ENCODE data around the gene LRCOL1.

The LRCOL1 gene

DNA sequence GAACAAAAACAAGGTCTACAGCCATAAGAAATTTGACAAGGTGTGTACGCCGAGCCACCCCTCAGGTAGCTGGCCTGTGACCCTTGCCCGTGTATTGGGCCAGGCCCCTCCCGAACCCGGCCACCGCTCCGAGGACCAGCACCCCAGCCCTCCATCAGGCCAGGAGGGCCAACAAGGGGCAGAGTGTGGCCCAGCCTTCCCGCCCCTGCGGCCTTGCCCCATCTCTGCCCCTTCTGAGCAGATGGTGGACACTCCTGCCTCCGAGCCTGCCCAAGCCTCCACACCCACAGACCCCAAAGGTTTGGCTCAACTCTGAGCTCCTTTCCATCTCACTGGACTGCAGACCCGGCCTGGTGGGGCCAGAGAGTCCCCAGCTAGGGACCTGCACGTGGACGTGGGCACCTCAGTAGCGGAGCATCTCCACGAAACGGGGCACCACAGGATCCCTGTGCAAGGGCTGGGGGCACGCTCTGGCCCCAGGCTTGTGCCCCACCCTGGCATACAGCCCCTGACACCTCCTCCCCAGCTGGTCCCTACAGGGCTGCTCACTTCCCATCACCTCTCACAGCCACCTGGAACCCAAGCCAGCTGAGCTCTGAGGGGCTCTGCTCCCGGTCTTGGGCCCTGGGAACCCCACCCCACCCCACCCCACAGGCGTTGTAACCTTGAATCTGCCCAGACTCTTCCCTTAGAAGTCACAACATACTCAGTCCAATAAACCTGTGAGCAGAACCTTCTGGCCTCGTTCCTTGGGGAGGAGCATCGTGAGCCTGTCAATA, 11.5 kb upstream of the LRCOL1 start:
- Histone ChIP-seq H3K9me3 (replicated peaks; ENCODE audit: low read length) (peaks cover 7% of the 10 kb centered on the region), H3K36me3 (ENCODE audit: insufficient read depth, low read length) (peaks cover 20% of the 10 kb centered on the region), H3K27me3 (ENCODE audit: control insufficient read depth, insufficient read depth, low read length) (peaks cover 21% of the 10 kb centered on the region), H3K9ac (ENCODE audit: low read depth, low read length) (no peak overlapping the region), H3K4me3 (ENCODE audit: low read length) (no peak overlapping the region), H3K4me2 (ENCODE audit: low read length) (peak overlapping the region; percentile 77), H3K4me1 (ENCODE audit: control insufficient read depth, insufficient read depth, low read length) (peaks cover 13% of the 10 kb centered on the region)

DNA sequence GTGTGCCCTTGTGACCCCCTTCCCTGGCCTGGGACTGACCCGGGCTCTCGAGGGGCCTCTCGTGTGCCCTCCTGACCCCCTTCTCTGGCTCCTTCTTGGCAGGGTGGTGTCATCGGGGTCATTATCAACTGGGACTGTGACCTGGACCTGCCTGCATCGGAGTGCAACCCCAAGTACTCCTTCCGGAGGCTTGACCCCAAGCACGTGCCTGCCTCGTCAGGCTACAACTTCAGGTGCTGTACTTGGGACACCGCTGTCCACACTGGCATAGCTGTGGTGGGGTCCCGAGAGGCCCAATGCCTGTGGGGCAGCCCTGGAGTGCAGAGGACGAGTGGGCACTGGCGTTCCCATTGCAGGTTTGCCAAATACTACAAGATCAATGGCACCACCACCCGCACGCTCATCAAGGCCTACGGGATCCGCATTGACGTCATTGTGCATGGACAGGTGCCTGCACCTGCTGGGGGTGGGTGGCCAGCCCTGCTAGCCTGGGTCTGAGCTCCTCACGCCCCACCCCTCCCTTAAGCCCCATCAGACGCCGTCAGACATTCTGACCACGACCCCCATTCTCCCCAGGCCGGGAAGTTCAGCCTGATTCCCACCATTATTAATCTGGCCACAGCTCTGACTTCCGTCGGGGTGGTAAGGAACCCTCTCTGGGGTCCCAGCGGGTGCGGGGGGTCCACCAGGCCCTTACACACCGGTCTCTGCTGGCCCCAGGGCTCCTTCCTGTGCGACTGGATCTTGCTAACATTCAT, 10.7 kb upstream of the LRCOL1 start:
- Histone ChIP-seq H3K36me3 (ENCODE audit: insufficient read depth, low read length) (peaks cover 19% of the 10 kb centered on the region), H3K4me1 (ENCODE audit: control insufficient read depth, insufficient read depth, low read length) (peaks cover 13% of the 10 kb centered on the region), H3K9me3 (replicated peaks; ENCODE audit: low read length) (peaks cover 13% of the 10 kb centered on the region), H3K27me3 (ENCODE audit: control insufficient read depth, insufficient read depth, low read length) (peaks cover 27% of the 10 kb centered on the region), H3K4me2 (ENCODE audit: low read length) (no peak overlapping the region), H3K9ac (ENCODE audit: low read depth, low read length) (no peak overlapping the region), H3K4me3 (ENCODE audit: low read length) (no peak overlapping the region)

DNA sequence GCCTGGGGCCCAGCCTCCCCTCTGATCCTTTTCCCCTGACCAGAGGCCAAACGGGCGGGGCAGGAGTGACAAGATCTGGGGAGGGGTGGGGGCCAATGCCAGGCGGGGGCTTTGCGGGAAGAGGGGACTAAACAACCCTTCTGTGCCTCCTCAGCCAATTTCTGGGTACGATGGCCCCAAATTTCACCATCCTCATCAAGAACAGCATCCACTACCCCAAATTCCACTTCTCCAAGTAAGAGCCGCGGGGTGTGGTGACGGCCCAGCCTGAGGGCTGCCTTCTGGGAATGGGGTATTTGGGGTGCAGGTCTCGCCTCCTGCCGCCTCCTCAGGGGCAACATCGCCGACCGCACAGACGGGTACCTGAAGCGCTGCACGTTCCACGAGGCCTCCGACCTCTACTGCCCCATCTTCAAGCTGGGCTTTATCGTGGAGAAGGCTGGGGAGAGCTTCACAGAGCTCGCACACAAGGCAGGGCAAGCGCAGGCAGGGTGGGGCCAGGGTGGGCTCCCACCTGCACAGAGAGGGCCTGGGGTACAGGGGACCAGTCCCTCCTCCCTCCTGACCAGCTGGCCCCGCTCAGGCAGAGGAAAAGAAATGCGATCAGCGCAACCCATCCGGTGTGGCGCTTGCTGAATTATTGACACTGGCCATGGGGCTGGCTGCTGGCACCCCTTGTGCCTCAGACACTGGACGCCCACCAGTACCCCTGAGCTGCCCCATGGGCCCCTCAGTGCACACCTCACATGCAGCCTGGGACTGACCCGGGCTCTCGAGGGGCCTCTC, 9.9 kb upstream of the LRCOL1 start:
- Histone ChIP-seq H3K4me1 (ENCODE audit: control insufficient read depth, insufficient read depth, low read length) (peaks cover 13% of the 10 kb centered on the region), H3K4me2 (ENCODE audit: low read length) (no peak overlapping the region), H3K9ac (ENCODE audit: low read depth, low read length) (no peak overlapping the region), H3K27me3 (ENCODE audit: control insufficient read depth, insufficient read depth, low read length) (peaks cover 34% of the 10 kb centered on the region), H3K36me3 (ENCODE audit: insufficient read depth, low read length) (peaks cover 12% of the 10 kb centered on the region), H3K9me3 (replicated peaks; ENCODE audit: low read length) (peaks cover 18% of the 10 kb centered on the region), H3K4me3 (ENCODE audit: low read length) (no peak overlapping the region)

DNA sequence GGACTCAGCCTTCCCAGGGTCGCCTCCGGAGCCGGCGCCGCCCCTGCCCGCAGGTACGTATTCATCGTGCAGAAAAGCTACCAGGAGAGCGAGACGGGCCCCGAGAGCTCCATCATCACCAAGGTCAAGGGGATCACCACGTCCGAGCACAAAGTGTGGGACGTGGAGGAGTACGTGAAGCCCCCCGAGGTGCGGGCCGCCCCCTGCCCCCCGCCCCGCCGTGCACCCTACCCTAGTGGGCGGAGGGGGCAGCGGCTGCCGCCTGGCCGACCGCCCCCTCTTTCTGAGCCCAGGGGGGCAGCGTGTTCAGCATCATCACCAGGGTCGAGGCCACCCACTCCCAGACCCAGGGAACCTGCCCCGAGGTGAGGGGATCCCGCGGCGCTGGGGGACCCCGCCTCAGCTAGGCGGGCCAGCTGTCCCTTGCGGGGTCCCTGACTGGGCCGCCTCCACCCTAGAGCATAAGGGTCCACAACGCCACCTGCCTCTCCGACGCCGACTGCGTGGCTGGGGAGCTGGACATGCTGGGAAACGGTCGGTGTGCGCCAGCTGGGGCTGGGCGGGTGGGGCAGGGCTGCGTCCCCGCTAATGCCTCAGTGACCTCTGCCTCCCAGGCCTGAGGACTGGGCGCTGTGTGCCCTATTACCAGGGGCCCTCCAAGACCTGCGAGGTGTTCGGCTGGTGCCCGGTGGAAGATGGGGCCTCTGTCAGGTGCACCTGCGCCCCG, 9.2 kb upstream of the LRCOL1 start:
- Histone ChIP-seq H3K4me1 (ENCODE audit: control insufficient read depth, insufficient read depth, low read length) (peaks cover 13% of the 10 kb centered on the region), H3K4me2 (ENCODE audit: low read length) (no peak overlapping the region), H3K36me3 (ENCODE audit: insufficient read depth, low read length) (peaks cover 8% of the 10 kb centered on the region), H3K27me3 (ENCODE audit: control insufficient read depth, insufficient read depth, low read length) (peaks cover 38% of the 10 kb centered on the region), H3K9ac (ENCODE audit: low read depth, low read length) (no peak overlapping the region), H3K9me3 (replicated peaks; ENCODE audit: low read length) (peaks cover 18% of the 10 kb centered on the region), H3K4me3 (ENCODE audit: low read length) (no peak overlapping the region)

DNA sequence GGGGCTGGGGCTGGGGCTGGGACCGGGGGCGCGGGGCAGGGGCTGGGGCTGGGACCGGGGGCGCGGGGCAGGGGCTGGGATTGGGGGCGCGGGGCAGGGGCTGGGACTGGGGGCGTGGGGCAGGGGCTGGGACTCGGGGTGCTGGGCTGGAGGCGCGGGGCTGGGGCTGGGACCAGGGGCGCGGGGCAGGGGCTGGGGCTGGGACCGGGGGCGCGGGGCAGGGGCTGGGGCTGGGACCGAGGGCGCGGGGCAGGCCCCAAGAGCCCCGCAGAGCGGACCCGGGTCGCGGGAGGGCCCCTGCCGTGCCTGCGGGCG, 8.6 kb upstream of the LRCOL1 start:
- Histone ChIP-seq H3K27me3 (ENCODE audit: control insufficient read depth, insufficient read depth, low read length) (peaks cover 38% of the 10 kb centered on the region), H3K9ac (ENCODE audit: low read depth, low read length) (no peak overlapping the region), H3K4me1 (ENCODE audit: control insufficient read depth, insufficient read depth, low read length) (peaks cover 13% of the 10 kb centered on the region), H3K4me3 (ENCODE audit: low read length) (no peak overlapping the region), H3K36me3 (ENCODE audit: insufficient read depth, low read length) (peaks cover 4% of the 10 kb centered on the region), H3K9me3 (replicated peaks; ENCODE audit: low read length) (peaks cover 18% of the 10 kb centered on the region), H3K4me2 (ENCODE audit: low read length) (no peak overlapping the region)

DNA sequence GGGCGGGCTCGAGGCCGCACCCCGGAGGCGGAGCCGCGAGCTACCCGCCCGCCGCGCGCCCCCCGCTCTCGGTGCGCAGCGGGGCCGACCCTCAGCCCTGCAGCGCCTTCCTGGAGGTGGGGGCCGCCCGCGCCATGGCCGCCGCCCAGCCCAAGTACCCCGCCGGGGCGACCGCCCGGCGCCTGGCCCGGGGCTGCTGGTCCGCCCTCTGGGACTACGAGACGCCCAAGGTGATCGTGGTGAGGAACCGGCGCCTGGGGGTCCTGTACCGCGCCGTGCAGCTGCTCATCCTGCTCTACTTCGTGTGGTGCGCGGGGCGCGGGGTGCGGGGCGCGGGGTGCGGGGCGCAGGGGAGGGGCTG, 8.3 kb upstream of the LRCOL1 start, which contains the start of gene P2RX2:
Gene P2RX2 (plus strand): TSS at position 94 of the 361 bp plus-strand sequence. CDS start 41 bp downstream, at position 135.
- no peak within 1 kb of the TSS for H3K4me3 ChIP-seq (ENCODE audit: low read length)
- peaks cover 38% of the 10 kb centered on the region for H3K27me3 ChIP-seq (ENCODE audit: control insufficient read depth, insufficient read depth, low read length)
- H3K4me2 ChIP-seq (ENCODE audit: low read length), result no peak within 1 kb of the TSS
- peaks cover 13% of the 10 kb centered on the region for H3K4me1 ChIP-seq (ENCODE audit: control insufficient read depth, insufficient read depth, low read length)
- peaks cover 18% of the 10 kb centered on the region for H3K9me3 ChIP-seq (replicated peaks; ENCODE audit: low read length)
- H3K36me3 ChIP-seq (ENCODE audit: insufficient read depth, low read length), result peaks cover 3% of the 10 kb centered on the region
- H3K9ac ChIP-seq (ENCODE audit: low read depth, low read length), result no peak within 1 kb of the TSS

DNA sequence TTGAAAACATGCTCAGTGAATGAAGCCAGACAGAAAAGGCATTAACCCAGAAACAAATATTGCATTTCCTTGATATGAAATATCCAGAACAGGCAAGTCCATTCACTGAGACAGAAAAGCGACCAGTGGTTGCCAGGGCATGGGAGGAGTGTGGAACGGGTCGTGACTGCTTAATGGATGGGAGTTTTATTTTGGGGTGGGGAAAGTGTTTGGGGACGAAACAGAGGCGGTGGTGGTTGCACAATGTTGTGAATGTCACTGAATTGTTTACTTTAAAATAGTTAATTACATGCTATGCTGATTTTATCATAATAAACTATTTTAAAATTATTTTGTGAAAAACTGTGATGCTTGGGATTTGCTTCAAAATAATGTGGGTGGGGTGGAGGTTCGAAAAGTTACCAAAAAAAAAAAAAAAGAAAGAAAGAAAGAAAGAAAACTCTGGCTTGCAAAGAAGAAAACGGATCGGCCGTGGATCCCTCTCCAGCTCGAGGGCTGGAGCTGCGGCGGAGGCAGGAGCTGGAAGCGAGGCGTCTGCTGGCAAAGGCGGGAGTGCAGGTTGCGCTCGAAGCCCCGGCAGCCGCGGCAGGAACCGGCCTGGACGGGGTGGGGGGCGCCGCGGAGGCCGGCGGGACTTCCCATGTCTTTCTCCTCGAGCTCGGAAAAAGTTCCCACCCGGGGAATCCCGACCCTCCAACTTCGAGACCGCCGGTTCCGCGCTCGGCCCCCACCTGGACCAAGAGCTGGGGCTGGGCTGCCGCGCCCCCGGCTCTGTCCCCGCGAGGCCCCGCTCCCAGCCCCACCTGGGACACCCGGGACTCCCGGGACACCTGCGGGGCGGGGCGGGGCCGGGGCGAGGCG, 7.7 kb upstream of the LRCOL1 start:
- Histone ChIP-seq H3K9me3 (replicated peaks; ENCODE audit: low read length) (peaks cover 18% of the 10 kb centered on the region), H3K4me3 (ENCODE audit: low read length) (no peak overlapping the region), H3K4me2 (ENCODE audit: low read length) (no peak overlapping the region), H3K9ac (ENCODE audit: low read depth, low read length) (no peak overlapping the region), H3K27me3 (ENCODE audit: control insufficient read depth, insufficient read depth, low read length) (peaks cover 40% of the 10 kb centered on the region), H3K4me1 (ENCODE audit: control insufficient read depth, insufficient read depth, low read length) (peaks cover 9% of the 10 kb centered on the region), H3K36me3 (ENCODE audit: insufficient read depth, low read length) (peaks cover under 1% of the 10 kb centered on the region)

DNA sequence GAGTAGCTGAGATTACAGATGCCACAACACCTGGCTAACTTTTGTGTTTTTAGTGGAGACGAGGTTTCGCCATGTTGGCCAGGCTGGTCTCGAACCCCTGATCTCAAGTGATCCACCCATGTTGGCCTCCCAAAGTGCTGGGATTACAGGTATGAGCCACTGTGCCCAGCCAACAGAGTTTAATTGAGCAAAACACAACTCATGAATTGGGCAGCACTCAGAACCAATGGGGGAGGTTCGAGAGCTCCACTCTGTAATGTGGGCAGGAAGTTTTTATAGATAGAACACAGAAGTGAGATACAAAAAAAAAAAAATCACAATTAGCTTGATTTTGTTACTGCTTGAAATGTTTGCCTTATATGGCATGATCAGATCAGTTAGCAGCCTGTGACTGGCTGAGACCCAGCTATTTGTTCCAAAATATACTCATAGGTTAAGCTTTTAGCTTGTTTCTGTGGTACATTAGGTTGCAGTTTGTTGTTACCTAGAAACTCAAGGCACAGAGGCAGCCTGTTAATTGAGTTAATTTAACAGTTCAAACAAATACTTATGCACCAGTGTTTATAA, 6.8 kb upstream of the LRCOL1 start:
- peaks cover 18% of the 10 kb centered on the region for H3K9me3 ChIP-seq (replicated peaks; ENCODE audit: low read length)
- H3K4me2 ChIP-seq (ENCODE audit: low read length), result no peak overlapping the region
- H3K4me3 ChIP-seq (ENCODE audit: low read length), result no peak overlapping the region
- no peaks in the 10 kb centered on the region for H3K36me3 ChIP-seq (ENCODE audit: insufficient read depth, low read length)
- H3K9ac ChIP-seq (ENCODE audit: low read depth, low read length), result no peak overlapping the region
- peaks cover 49% of the 10 kb centered on the region for H3K27me3 ChIP-seq (ENCODE audit: control insufficient read depth, insufficient read depth, low read length)
- H3K4me1 ChIP-seq (ENCODE audit: control insufficient read depth, insufficient read depth, low read length), result peaks cover under 1% of the 10 kb centered on the region

DNA sequence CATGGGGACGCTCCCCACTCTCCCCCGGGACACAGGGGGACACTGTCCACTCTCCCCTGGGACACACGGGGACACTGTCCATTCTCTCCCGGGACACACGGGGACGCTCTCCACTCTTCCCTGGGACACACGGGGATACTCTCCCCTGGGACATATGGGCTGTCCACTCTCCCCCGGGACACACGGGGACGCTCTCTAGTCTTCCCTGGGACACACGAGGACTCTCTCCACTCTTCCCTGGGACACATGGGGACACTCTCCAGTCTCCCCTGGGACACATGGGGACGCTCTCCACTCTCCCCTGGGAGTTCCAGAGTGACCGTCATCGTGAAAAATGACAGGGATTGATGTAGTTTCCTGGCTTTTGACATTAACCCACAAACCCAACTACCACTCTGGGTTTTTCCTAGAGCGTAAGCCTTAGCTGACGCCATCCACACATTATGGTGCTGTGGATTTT, 5.2 kb upstream of the LRCOL1 start:
- Histone ChIP-seq H3K27me3 (ENCODE audit: control insufficient read depth, insufficient read depth, low read length) (peaks cover 59% of the 10 kb centered on the region), H3K36me3 (ENCODE audit: insufficient read depth, low read length) (no peaks in the 10 kb centered on the region), H3K4me3 (ENCODE audit: low read length) (no peak overlapping the region), H3K9me3 (replicated peaks; ENCODE audit: low read length) (peaks cover 18% of the 10 kb centered on the region), H3K4me1 (ENCODE audit: control insufficient read depth, insufficient read depth, low read length) (peaks cover 3% of the 10 kb centered on the region), H3K9ac (ENCODE audit: low read depth, low read length) (no peak overlapping the region), H3K4me2 (ENCODE audit: low read length) (no peak overlapping the region)

DNA sequence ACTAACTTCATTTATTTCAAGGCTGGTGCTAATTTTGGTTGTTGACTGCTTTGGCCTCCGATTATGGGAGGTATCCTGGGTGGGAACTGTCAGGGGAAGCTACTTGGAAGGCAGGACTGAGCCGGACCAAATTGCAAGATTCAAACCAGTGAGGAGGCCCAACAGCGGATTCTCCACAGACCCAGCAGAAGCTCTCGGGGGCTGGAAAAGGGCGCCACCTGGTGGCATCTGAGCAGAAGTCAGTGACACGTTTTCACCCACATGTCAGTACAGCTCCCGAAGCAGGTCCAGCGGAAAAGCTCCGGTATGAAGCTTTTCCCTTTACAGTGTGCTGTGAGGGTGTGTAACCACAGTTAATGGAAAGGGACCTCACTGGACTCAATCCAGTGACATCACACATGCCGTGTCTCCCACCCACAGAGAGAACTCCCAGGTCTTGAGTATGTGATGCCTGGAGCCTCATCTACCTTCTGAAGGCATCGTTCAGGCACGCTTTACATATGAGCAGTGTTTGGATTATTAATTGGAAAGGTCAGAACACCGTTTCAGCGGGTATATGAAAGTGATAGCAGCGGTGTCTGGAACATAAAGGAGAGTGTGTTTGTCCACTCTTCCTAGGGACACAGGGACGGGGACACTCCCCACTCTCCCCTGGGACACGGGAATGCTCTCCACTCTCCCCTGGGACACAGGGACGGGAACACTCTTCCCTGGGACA, 4.6 kb upstream of the LRCOL1 start:
- Histone ChIP-seq H3K4me3 (ENCODE audit: low read length) (no peak overlapping the region), H3K9ac (ENCODE audit: low read depth, low read length) (no peak overlapping the region), H3K4me1 (ENCODE audit: control insufficient read depth, insufficient read depth, low read length) (peaks cover 9% of the 10 kb centered on the region), H3K27me3 (ENCODE audit: control insufficient read depth, insufficient read depth, low read length) (peaks cover 60% of the 10 kb centered on the region), H3K9me3 (replicated peaks; ENCODE audit: low read length) (peaks cover 18% of the 10 kb centered on the region), H3K36me3 (ENCODE audit: insufficient read depth, low read length) (no peaks in the 10 kb centered on the region), H3K4me2 (ENCODE audit: low read length) (no peak overlapping the region)
